ENCODE data around the gene PLGRKT.

The PLGRKT gene

GRCh38 chr9:5428172-5428571 lies 9.6 kb downstream of the PLGRKT start:
- DNase-seq (ENCODE audit: extremely low spot score) = no peak
- TF ChIP-seq CTCF (IDR thresholded peaks at IDR 0.05; ENCODE audit: control extremely low read depth, extremely low read depth, low read depth, missing control alignments) = no peak
- POLR2A ChIA-PET = no interaction called here
- CTCF ChIA-PET = interaction anchor here (1.5 to 3.2 kb wide), 2 partner anchors 10 to 498 kb away, joined by 3 to 12 read pairs; partner anchors contain the start of gene PLGRKT

GRCh38 chr9:5427005-5427404 lies 10.7 kb downstream of the PLGRKT start:
- DNase-seq (ENCODE audit: extremely low spot score) = no peak
- no peak for TF ChIP-seq CTCF (IDR thresholded peaks at IDR 0.05; ENCODE audit: control extremely low read depth, extremely low read depth, low read depth, missing control alignments)
- ChIA-PET POLR2A (no interaction called here), CTCF (interaction anchor here (1.3 to 3.2 kb wide), 6 partner anchors 11 to 665 kb away, joined by 3 to 12 read pairs (median 6); partner anchors contain the start of gene PLGRKT)

GRCh38 chr9:5425006-5425628 lies 12.6 kb downstream of the PLGRKT start:
- ChIA-PET CTCF (interaction anchor here (0.6 to 3.2 kb wide), 7 partner anchors 13 to 349 kb away, joined by 3 to 12 read pairs (median 3); partner anchors contain the start of gene PLGRKT), POLR2A (no interaction called here)
- TF ChIP-seq CTCF (IDR thresholded peaks at IDR 0.05; ENCODE audit: control extremely low read depth, extremely low read depth, low read depth, missing control alignments) = peak; percentile 29
- DNase-seq (ENCODE audit: extremely low spot score) = peak; percentile 32

GRCh38 chr9:5422276-5422675 lies 15.4 kb downstream of the PLGRKT start:
- no peak for DNase-seq (ENCODE audit: extremely low spot score)
- ChIA-PET POLR2A (no interaction called here), CTCF (interaction anchor here (0.9 to 1.6 kb wide), 3 partner anchors 17 to 178 kb away, joined by 3 read pairs; no protein-coding TSS in a partner anchor)
- TF ChIP-seq CTCF (IDR thresholded peaks at IDR 0.05; ENCODE audit: control extremely low read depth, extremely low read depth, low read depth, missing control alignments) = no peak

- CTCF ChIA-PET = no interaction called here
- no peak for TF ChIP-seq CTCF (IDR thresholded peaks at IDR 0.05; ENCODE audit: control extremely low read depth, extremely low read depth, low read depth, missing control alignments)
- DNase-seq (ENCODE audit: extremely low spot score) = no peak
- POLR2A ChIA-PET = no interaction called here
These were observed 16.6 kb downstream of the PLGRKT start for GRCh38 chr9:5421163-5421562.

- ChIA-PET CTCF (no interaction called here), POLR2A (no interaction called here)
- no peak for DNase-seq (ENCODE audit: extremely low spot score)
- no peak for TF ChIP-seq CTCF (IDR thresholded peaks at IDR 0.05; ENCODE audit: control extremely low read depth, extremely low read depth, low read depth, missing control alignments)
These were observed 17.7 kb downstream of the PLGRKT start for GRCh38 chr9:5419987-5420386.

Data from GM10248 (cell line).